Thyroid gland (tissue), 4 donors: Measurements from ENCODE around the gene DNER.

Experiments used
- POLR2A ChIP-seq, 2 donors: fragments of 450-650 bp; IDR thresholded peaks; one replicate each; pipeline ENCODE4 v1.6.1; 2017; ENCODE audit warnings: antibody characterized with exemption in 2 of 2, mild to moderate bottlenecking in 2 of 2, moderate library complexity in 1 of 2
- TF ChIP-seq, protein P1 (sequence below), 6 experiments: fragments of 200-600 bp in 3 of 6; fragments of 450-650 bp in 3 of 6; sonication (generic) in 3 of 6; IDR thresholded peaks; one replicate each; pipeline ENCODE4 v1.5.1; 2016 to 2019; ENCODE audit warnings: antibody characterized with exemption in 6 of 6, mild to moderate bottlenecking in 2 of 6, inconsistent platforms in 1 of 6, moderate library complexity in 1 of 6

DNA sequence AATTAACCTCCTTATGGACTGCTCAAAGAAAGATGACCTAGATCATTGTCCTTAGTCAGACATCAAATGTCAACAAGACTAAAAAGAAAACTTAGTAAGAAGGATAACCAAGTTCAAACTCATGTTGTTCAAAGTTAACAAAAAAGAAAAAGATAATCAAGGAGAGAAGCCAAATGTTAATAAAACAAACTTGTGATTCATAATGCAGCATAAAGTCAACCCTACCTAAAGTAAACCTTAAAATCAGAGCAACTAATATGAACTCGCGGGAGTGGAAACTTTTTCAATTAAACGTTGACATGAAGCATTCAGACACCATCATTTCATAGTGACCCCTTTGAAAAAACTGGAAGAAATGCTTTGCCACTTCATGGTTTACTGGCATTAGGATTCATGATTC, 52.9 kb downstream of the DNER start:
- TF ChIP-seq, protein P1, sequence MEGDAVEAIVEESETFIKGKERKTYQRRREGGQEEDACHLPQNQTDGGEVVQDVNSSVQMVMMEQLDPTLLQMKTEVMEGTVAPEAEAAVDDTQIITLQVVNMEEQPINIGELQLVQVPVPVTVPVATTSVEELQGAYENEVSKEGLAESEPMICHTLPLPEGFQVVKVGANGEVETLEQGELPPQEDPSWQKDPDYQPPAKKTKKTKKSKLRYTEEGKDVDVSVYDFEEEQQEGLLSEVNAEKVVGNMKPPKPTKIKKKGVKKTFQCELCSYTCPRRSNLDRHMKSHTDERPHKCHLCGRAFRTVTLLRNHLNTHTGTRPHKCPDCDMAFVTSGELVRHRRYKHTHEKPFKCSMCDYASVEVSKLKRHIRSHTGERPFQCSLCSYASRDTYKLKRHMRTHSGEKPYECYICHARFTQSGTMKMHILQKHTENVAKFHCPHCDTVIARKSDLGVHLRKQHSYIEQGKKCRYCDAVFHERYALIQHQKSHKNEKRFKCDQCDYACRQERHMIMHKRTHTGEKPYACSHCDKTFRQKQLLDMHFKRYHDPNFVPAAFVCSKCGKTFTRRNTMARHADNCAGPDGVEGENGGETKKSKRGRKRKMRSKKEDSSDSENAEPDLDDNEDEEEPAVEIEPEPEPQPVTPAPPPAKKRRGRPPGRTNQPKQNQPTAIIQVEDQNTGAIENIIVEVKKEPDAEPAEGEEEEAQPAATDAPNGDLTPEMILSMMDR (IDR thresholded peaks at IDR 0.05), result no peak
- no peak for TF ChIP-seq POLR2A (IDR thresholded peaks at IDR 0.05)
